ENCODE measurements around the gene CHSY3.

CHSY3 gene

DNA sequence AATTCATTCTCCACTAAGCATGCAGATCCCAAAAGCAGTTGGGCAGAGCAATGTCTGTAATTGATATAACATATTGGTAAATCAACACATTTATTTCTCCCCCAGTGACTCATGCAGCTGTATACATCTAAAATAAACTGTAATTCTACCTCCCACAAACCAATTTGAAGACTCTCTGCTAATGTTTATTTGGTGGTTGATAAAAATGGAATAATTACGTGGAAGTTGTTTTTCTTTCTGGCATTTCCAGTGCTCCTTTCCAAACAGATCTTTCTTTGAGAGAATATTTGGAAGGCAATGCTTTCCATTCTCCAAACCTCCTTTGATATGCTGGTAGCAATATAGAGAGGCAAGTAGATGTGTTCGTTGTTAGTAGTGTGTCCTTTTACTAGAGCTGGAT lies 194.7 kb downstream of the CHSY3 start:
- Histone ChIP-seq H3K9me3 (ENCODE audit: low read length) (no peaks in the 10 kb centered on the region), H3K27ac (ENCODE audit: low read depth, low read length) (no peak overlapping the region), H3K4me3 (ENCODE audit: low read depth in 1 of 2, low read length in 2 of 2) (no peak overlapping the region), H3K9ac (ENCODE audit: low read length) (no peak overlapping the region), H3K36me3 (ENCODE audit: insufficient read depth, low read length) (no peaks in the 10 kb centered on the region), H3K27me3 (ENCODE audit: control insufficient read depth in 1 of 2, insufficient read depth in 2 of 2, low read length in 2 of 2) (no peaks in the 10 kb centered on the region), H3K4me1 (ENCODE audit: insufficient read depth, low read length) (no peaks in the 10 kb centered on the region)

DNA sequence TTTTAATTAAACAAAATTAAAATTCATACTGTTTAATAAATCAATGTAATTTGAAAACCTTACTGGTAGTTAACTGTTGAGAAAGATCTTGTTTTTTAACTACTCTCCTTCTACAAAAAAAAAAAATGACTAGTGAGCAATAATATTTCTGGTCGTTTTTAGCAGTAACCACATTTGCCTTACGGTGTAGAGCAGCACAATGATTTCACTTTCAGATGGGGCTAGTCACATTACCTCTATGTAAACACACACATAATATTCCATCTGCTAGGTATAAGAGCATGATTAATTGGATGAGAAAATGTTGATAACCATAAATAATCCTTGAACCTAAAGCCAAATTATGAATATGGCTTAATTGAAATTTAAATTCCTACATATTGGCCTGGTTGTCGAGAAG lies 198.1 kb downstream of the CHSY3 start:
- Histone ChIP-seq H3K9ac (ENCODE audit: low read length) (no peak overlapping the region), H3K9me3 (ENCODE audit: low read length) (no peaks in the 10 kb centered on the region), H3K27ac (ENCODE audit: low read depth, low read length) (no peak overlapping the region), H3K36me3 (ENCODE audit: insufficient read depth, low read length) (no peaks in the 10 kb centered on the region), H3K4me3 (ENCODE audit: low read depth in 1 of 2, low read length in 2 of 2) (no peak overlapping the region), H3K27me3 (ENCODE audit: control insufficient read depth in 1 of 2, insufficient read depth in 2 of 2, low read length in 2 of 2) (no peaks in the 10 kb centered on the region), H3K4me1 (ENCODE audit: insufficient read depth, low read length) (no peaks in the 10 kb centered on the region)

DNA sequence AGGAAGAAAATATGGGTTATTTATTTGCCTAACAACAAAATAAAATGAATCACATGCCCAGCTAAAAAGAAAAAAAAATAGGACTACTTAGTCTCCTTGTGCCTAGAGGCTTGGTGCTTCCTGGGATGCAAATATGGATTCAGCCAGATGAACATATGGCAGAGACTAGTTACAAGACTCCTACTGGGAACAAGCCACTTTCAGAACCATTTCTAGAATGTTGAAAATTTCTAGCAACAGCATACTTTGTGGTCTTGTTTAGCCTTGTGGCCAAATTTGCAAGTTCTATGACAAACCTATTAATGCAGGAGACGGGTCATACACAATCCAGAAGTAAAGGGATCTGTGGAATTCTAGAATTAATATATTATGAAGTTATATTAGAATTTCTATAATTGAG lies 198.7 kb downstream of the CHSY3 start:
- Histone ChIP-seq H3K4me3 (ENCODE audit: low read depth in 1 of 2, low read length in 2 of 2) (no peak overlapping the region), H3K4me1 (ENCODE audit: insufficient read depth, low read length) (no peaks in the 10 kb centered on the region), H3K36me3 (ENCODE audit: insufficient read depth, low read length) (no peaks in the 10 kb centered on the region), H3K27ac (ENCODE audit: low read depth, low read length) (no peak overlapping the region), H3K9me3 (ENCODE audit: low read length) (no peaks in the 10 kb centered on the region), H3K27me3 (ENCODE audit: control insufficient read depth in 1 of 2, insufficient read depth in 2 of 2, low read length in 2 of 2) (no peaks in the 10 kb centered on the region), H3K9ac (ENCODE audit: low read length) (no peak overlapping the region)

DNA sequence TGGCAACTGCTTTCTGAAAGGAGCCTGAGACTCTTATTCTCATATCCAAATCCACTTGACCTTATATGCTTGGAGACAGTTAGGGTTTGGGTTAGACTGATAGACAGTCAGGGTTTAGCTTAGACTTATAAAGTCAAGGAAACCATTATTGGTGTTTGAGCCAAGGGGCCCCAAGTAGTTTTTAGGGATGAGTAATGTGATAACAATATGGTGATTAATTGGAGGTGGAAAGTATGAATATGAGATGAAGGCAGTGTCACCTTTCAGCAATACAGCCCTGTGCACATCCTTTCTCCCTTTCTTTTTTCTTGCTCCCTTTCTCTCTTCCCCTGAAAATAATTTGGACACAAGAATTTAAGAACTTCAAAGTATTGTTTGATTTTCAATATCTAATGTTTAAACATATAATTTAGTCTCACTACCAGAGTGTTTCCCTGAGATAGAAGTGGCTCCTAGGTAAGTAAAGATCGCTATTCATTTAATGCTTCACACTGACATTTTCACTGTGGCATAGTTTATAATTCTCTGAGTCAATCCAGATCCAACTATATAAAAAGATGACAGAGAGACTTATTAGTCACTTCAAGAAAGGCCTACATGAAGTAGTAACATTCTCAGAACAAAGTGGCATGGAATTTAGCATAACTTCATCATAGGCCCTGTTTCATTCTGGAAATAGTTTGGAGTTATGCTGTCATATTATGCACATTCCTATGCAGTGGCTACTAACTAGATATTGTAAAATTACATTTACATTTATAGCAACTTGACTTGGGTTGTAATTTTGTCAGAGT lies 200.8 kb downstream of the CHSY3 start:
- Histone ChIP-seq H3K4me1 (ENCODE audit: insufficient read depth, low read length) (no peaks in the 10 kb centered on the region), H3K9ac (ENCODE audit: low read length) (no peak overlapping the region), H3K36me3 (ENCODE audit: insufficient read depth, low read length) (no peaks in the 10 kb centered on the region), H3K9me3 (ENCODE audit: low read length) (no peaks in the 10 kb centered on the region), H3K4me3 (ENCODE audit: low read depth in 1 of 2, low read length in 2 of 2) (no peak overlapping the region), H3K27ac (ENCODE audit: low read depth, low read length) (no peak overlapping the region), H3K27me3 (ENCODE audit: control insufficient read depth in 1 of 2, insufficient read depth in 2 of 2, low read length in 2 of 2) (no peaks in the 10 kb centered on the region)

DNA sequence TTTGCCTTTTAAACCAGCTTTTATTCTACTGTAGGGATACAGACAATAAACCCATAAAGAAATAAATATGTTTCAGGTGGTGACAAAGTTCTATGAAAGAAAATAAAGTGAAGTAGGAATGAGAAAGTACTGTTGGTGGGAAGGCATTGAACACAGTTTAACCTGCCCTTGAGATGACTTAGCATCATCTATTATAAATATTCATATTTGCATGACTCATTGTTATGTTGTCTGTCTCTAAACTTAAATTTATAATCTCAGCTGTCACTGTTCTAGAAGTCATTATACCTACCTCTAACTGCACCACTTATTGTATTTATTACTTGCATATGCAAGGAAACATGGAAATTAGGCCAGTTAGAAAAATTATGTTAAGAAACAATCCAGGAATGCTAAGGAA lies 202.2 kb downstream of the CHSY3 start:
- no peak overlapping the region for H3K27ac ChIP-seq (ENCODE audit: low read depth, low read length)
- no peaks in the 10 kb centered on the region for H3K36me3 ChIP-seq (ENCODE audit: insufficient read depth, low read length)
- H3K9me3 ChIP-seq (ENCODE audit: low read length): no peaks in the 10 kb centered on the region
- no peak overlapping the region for H3K4me3 ChIP-seq (ENCODE audit: low read depth in 1 of 2, low read length in 2 of 2)
- H3K9ac ChIP-seq (ENCODE audit: low read length): no peak overlapping the region
- H3K4me1 ChIP-seq (ENCODE audit: insufficient read depth, low read length): no peaks in the 10 kb centered on the region
- H3K27me3 ChIP-seq (ENCODE audit: control insufficient read depth in 1 of 2, insufficient read depth in 2 of 2, low read length in 2 of 2): no peaks in the 10 kb centered on the region

DNA sequence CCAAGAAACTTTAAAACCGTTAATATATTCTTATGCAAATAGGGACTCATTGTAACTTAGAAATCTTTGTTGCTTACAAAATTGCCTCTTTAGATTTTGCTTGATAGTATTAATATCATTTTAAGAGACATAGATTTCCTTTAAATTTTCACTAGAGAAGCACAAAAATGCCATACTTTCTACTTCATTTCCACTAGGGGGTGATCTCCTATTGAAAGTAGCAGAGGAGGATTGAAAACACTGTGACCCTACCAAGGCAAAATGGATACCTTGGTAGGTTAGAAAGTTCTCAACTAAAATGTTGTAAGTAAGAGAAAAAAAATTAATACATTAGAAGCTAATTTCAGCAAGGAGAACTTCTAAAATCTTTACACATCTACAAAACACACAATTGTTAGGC lies 204.9 kb downstream of the CHSY3 start:
- H3K9me3 ChIP-seq (ENCODE audit: low read length): no peaks in the 10 kb centered on the region
- no peaks in the 10 kb centered on the region for H3K36me3 ChIP-seq (ENCODE audit: insufficient read depth, low read length)
- no peak overlapping the region for H3K9ac ChIP-seq (ENCODE audit: low read length)
- H3K4me1 ChIP-seq (ENCODE audit: insufficient read depth, low read length): no peaks in the 10 kb centered on the region
- H3K27ac ChIP-seq (ENCODE audit: low read depth, low read length): no peak overlapping the region
- no peaks in the 10 kb centered on the region for H3K27me3 ChIP-seq (ENCODE audit: control insufficient read depth in 1 of 2, insufficient read depth in 2 of 2, low read length in 2 of 2)
- no peak overlapping the region for H3K4me3 ChIP-seq (ENCODE audit: low read depth in 1 of 2, low read length in 2 of 2)

DNA sequence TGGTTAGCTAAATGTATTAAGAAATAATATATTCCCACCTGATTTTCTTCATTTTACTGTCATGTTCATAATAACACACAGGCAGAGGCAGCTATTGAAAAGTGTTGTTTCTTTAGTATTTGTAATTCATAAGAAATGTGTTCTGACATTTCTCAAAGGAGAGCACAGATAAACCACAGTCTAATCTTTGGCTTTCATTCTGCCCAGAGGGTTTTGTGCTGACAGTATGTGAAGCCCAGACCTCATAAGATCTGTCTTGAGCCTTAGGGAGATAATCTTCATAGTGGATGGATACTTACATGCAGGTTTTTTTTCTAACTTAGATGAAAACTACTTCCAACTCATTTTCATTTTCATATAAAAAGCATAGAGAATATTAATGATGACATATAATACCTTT lies 206.1 kb downstream of the CHSY3 start:
- Histone ChIP-seq H3K9me3 (ENCODE audit: low read length) (no peaks in the 10 kb centered on the region), H3K36me3 (ENCODE audit: insufficient read depth, low read length) (no peaks in the 10 kb centered on the region), H3K9ac (ENCODE audit: low read length) (no peak overlapping the region), H3K4me3 (ENCODE audit: low read depth in 1 of 2, low read length in 2 of 2) (no peak overlapping the region), H3K4me1 (ENCODE audit: insufficient read depth, low read length) (no peaks in the 10 kb centered on the region), H3K27me3 (ENCODE audit: control insufficient read depth in 1 of 2, insufficient read depth in 2 of 2, low read length in 2 of 2) (no peaks in the 10 kb centered on the region), H3K27ac (ENCODE audit: low read depth, low read length) (no peak overlapping the region)

DNA sequence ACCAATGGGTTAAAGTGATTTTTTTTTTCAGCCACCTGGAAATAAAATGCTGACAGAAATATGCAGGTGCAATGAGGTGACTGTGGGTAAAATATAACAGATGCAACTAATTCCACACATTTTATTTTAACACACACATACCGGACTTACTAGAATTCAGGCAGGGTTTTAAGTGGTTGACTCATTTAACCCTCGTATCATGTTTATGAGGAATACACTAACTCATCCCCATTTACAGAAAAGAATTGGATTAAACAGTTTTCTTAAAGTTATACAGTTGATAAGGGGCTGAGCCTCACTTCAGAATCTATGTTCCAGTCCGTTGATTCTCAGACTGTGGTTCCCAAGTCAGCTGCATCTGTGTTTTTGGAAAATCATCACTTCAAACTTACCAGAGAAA lies 207.5 kb downstream of the CHSY3 start:
- Histone ChIP-seq H3K27me3 (ENCODE audit: control insufficient read depth in 1 of 2, insufficient read depth in 2 of 2, low read length in 2 of 2) (no peaks in the 10 kb centered on the region), H3K9ac (ENCODE audit: low read length) (no peak overlapping the region), H3K27ac (ENCODE audit: low read depth, low read length) (no peak overlapping the region), H3K9me3 (ENCODE audit: low read length) (no peaks in the 10 kb centered on the region), H3K4me3 (ENCODE audit: low read depth in 1 of 2, low read length in 2 of 2) (no peak overlapping the region), H3K36me3 (ENCODE audit: insufficient read depth, low read length) (no peaks in the 10 kb centered on the region), H3K4me1 (ENCODE audit: insufficient read depth, low read length) (no peaks in the 10 kb centered on the region)

DNA sequence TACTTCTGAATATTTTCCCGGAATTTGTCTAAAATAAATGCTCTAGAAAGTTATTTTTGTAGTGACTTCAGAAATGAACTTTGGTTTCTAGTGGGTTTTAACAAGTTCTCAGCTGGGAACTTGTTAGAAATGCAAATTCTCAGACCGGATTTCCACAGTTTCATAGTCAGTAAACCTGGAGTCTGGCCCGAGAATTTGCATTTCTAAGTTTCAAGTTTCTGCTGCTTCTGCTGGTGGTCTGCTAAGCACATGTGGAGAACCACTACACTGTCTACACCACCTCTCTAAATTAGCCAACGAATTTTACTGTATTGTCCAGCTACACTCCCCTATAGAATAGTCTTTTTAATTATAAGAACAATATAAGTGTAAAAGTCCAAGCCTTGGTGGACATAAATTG lies 208.0 kb downstream of the CHSY3 start:
- Histone ChIP-seq H3K4me3 (ENCODE audit: low read depth in 1 of 2, low read length in 2 of 2) (no peak overlapping the region), H3K36me3 (ENCODE audit: insufficient read depth, low read length) (no peaks in the 10 kb centered on the region), H3K27me3 (ENCODE audit: control insufficient read depth in 1 of 2, insufficient read depth in 2 of 2, low read length in 2 of 2) (no peaks in the 10 kb centered on the region)

DNA sequence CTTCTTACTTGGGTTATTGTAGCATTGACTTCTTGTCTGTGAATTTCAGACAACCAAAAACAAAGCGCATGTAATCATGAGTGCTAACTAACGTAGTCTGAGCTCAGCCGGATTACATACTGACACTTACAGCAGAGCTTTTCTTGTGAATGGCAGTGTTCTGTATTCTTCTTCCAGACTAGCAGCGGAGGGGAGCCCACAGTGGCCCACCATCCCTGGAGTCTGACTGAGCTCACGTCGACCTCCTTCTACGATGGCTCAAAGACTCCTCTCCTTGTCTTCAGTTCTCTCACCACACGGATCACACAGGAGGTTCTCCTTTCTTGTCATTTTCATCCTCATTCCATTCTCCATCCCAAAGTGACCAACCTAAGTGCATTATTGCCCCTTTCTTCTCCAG lies 211.4 kb downstream of the CHSY3 start:
- Histone ChIP-seq H3K4me3 (ENCODE audit: low read depth in 1 of 2, low read length in 2 of 2) (no peak overlapping the region), H3K36me3 (ENCODE audit: insufficient read depth, low read length) (no peaks in the 10 kb centered on the region), H3K9ac (ENCODE audit: low read length) (no peak overlapping the region), H3K27me3 (ENCODE audit: control insufficient read depth in 1 of 2, insufficient read depth in 2 of 2, low read length in 2 of 2) (no peaks in the 10 kb centered on the region), H3K4me1 (ENCODE audit: insufficient read depth, low read length) (no peaks in the 10 kb centered on the region), H3K9me3 (ENCODE audit: low read length) (no peaks in the 10 kb centered on the region), H3K27ac (ENCODE audit: low read depth, low read length) (no peak overlapping the region)

More for the DNA sequence above, 208.0 kb downstream of the CHSY3 start:
- H3K4me1 ChIP-seq (ENCODE audit: insufficient read depth, low read length): no peaks in the 10 kb centered on the region
- no peaks in the 10 kb centered on the region for H3K9me3 ChIP-seq (ENCODE audit: low read length)
- no peak overlapping the region for H3K9ac ChIP-seq (ENCODE audit: low read length)
- no peak overlapping the region for H3K27ac ChIP-seq (ENCODE audit: low read depth, low read length)

DNA sequence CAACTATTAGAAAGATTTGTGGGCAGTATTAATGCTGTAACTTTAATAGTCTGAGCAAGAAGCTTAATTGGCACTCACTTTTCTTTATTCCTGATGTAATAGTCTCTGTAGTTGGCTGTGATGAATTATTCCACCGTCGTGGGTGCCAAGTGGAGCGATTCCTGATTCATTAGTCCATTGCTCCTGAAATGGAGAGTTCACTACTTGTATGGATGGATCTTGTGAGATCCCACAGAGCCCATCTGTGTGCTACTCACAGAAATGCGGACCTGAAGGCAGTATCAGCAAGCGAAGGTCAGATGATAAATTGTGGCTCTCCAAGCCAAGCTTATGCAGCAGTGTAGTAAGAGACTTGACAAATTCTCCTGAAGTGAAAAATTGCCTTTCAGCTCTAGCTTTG lies 212.2 kb downstream of the CHSY3 start:
- H3K36me3 ChIP-seq (ENCODE audit: insufficient read depth, low read length): no peaks in the 10 kb centered on the region
- H3K27ac ChIP-seq (ENCODE audit: low read depth, low read length): no peak overlapping the region
- H3K4me1 ChIP-seq (ENCODE audit: insufficient read depth, low read length): no peaks in the 10 kb centered on the region
- no peak overlapping the region for H3K9ac ChIP-seq (ENCODE audit: low read length)
- no peaks in the 10 kb centered on the region for H3K27me3 ChIP-seq (ENCODE audit: control insufficient read depth in 1 of 2, insufficient read depth in 2 of 2, low read length in 2 of 2)
- H3K9me3 ChIP-seq (ENCODE audit: low read length): no peaks in the 10 kb centered on the region
- no peak overlapping the region for H3K4me3 ChIP-seq (ENCODE audit: low read depth in 1 of 2, low read length in 2 of 2)

DNA sequence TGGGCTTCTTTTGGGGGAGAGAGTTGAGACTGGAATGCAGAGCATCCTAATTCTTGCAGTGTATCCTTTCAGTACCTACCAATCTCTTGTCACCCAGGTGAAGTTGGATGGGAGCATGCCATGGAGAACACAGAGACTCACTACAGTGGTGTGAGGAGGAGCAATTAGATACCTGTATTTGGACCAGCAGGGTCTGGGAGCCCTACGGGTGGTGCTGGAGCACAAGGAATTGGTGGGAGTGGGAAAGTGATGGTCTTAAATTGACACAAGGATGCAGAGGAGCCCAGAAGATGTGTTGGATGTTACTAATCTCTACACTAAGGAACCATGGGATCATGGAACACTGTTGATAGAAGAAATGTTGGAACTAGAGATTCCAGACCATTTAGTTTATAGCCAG lies 212.7 kb downstream of the CHSY3 start:
- H3K4me1 ChIP-seq (ENCODE audit: insufficient read depth, low read length): no peaks in the 10 kb centered on the region
- H3K9me3 ChIP-seq (ENCODE audit: low read length): no peaks in the 10 kb centered on the region
- no peak overlapping the region for H3K4me3 ChIP-seq (ENCODE audit: low read depth in 1 of 2, low read length in 2 of 2)
- no peaks in the 10 kb centered on the region for H3K27me3 ChIP-seq (ENCODE audit: control insufficient read depth in 1 of 2, insufficient read depth in 2 of 2, low read length in 2 of 2)
- H3K9ac ChIP-seq (ENCODE audit: low read length): no peak overlapping the region
- no peaks in the 10 kb centered on the region for H3K36me3 ChIP-seq (ENCODE audit: insufficient read depth, low read length)
- no peak overlapping the region for H3K27ac ChIP-seq (ENCODE audit: low read depth, low read length)
